HG02981 (cell line): Measurements from ENCODE around the gene SGIP1.
"Not testable (repeated sequence)": the region's sequence is repeated elsewhere in the genome, so short reads cannot be mapped to it uniquely, and the experiment has no call there.

ENCODE experiments used
- ATAC-seq: cut with Tn5 transposase; IDR thresholded peaks from one replicate; pipeline ENCODE4 v1.9.1; 2021; ENCODE audit warnings: mild to moderate bottlenecking, moderate library complexity; ENCODE audit not compliant: unreplicated experiment

The SGIP1 gene

DNA sequence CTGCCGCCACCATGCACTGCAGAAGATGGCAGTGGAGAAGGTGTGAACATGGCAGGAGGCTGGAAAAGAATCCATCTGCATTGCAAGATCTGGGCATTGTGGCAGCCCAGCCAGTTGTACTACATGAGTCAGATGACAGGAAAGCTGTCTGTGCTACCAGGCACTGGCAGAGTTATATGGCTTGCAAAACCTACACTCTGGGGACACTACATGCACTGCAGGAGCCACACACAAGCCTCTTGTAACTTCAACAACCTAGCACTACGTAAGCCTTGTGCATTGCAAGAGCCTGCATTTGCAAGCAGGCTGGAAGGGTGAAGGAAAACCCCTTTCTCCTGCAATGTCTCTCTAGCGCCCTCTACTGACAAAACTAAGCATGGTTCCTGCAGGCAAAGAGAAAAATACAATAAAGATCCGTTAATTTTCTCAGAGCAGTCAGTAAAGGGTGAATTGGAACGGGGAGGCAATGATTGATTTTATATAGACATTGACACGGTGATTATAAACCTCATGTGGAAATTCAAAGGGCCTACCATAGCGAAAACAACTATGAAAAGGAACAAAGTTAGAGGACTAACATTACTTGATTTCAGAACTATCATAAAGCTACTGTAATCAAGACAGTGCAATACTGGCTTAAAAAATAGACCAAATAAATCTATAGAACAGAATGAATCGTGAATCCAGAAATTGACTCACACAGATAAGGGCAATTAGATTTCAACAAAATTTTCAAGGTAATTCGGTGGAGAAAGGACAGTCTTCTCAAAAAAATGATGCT, 192.1 kb downstream of the SGIP1 start:
- ATAC-seq: peak; percentile 73

- ATAC-seq: no peak
Observed at GRCh38 chr1:66728021-66728420, 194.1 kb downstream of the SGIP1 start.

DNA sequence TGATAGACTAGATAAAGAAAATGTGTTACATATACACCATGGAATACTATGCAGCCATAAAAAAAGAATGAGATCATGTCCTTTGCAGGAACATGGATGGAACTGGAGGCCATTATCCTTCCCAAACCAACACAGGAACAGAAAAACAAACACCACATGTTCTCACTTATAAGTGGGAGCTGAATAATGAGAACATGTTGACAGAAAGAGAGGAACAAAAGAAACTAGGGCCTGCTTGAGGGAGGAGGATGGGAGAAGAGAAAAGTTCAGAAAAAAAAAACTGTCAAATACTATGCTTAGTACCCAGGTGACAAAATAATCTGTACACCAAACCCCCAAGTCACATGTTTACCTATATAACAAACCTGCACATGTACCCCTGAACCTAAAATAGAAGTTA, 194.8 kb downstream of the SGIP1 start:
- not testable (repeated sequence) for ATAC-seq

DNA sequence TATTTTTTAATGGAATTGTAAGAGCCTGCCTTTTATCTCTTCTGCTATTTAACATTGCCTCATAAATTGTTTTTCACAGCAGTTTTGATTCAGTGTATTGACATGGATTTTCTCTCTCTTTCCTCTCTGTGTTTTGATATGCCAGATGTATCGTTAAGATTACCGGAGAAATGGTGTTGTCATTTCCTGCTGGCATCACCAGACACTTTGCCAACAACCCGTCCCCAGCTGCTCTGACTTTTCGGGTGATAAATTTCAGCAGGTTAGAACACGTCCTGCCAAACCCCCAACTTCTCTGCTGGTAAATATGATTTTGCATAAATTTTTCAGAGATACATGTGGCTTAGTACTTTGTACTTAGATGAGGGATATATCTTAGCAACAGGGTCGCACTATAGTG, 195.2 kb downstream of the SGIP1 start:
- no peak for ATAC-seq

GRCh38 chr1:66729523-66729922, 195.6 kb downstream of the SGIP1 start:
- no peak for ATAC-seq

DNA sequence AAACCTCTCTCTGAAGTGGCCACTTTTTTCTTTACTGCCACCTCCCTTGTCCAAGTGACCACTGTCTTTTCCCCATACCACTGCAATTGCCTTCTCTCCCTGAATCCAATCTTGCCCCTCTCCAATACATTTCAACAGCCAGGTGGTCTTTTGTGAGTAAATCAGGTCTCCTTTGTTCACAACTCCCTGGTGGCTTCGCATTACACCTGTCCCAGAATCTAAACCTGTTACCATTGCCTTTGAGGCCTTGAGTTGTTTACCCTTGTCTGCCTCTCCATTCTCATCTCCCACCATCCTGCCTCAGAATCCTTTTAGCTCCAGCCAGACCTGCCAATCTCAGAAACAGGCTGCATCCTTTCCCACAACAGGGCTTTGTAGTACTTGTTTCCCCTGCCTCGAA, 196.5 kb downstream of the SGIP1 start:
- no peak for ATAC-seq

DNA sequence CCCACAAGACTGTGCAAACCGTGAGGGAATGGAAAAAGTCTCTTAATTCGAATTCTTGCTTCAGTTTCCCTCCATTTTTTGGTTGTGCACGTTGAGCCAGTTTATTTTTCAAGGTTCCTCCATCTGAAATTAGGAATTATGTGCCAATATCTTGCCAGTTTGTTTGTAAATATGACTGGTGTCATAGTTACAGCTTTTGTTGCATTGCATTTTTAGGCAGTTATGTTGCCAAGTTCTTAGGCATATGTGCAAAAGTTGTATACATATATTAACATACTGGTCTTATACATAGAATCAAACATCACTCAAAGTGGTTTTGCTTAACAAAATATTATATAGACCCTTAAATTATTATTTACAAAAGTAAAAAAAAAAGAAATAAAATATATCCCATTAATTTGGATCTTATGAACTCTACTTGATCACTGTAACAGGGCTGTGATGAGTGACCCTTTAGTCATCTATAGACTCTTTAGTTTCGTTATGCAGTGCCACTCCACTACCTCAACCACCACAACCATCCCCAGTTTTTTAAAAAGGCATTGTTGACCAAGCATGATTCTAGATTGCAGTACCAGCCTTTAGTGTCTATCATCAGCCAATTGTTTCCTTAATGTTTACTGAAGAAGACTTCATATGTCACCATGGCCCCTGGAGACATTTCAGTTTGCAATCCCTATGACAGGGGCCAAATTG, 197.4 kb downstream of the SGIP1 start:
- ATAC-seq: peak; percentile 70

- ATAC-seq: no peak
Observed at GRCh38 chr1:66732407-66733166, 198.6 kb downstream of the SGIP1 start.

DNA sequence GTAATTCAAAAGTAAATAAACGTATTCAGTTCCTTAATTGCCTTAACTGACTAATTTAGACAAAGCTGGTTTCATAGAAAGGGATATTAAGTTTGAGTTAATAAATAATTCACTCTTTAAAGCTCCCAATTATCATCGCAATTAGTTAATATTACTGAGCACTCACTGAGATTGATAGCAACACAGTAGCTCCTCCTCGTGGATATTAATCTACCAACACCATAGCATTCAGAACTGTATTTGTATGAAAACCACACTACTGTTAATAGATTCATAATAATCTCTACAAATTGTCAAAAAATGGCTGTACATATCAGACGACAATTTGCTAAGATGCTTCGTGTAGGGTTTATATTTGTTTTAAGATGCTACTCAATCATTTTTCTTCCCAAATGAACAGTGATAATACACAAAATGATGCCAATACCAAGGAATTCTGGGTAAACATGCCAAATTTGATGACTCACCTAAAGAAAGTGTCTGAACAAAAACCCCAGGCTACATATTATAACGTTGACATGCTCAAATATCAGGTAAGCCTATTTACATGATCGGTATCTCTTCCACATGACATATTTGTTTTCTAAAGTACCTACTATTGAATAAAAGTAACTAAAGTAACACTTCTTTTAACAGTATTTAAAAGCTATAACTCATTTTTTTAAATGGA, 199.5 kb downstream of the SGIP1 start:
- ATAC-seq: no peak

DNA sequence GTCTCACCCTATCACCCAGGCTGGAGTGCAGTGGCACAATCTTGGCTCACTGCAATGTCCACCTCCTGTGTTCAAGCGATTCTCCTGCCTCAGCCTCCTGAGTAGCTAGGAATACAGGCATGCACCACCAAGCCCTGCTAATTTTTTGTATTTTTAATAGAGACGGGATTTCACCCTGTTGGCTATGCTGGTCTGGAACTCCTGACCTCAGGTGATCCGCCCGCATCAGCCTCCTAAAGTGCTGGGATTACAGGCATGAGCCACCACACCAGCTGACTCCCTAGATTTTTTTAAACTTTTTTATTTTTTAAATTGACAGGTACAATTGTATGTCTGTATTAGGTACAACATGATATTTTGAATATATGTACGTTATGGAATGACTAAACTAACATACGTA, 200.6 kb downstream of the SGIP1 start:
- ATAC-seq: not testable (repeated sequence)

DNA sequence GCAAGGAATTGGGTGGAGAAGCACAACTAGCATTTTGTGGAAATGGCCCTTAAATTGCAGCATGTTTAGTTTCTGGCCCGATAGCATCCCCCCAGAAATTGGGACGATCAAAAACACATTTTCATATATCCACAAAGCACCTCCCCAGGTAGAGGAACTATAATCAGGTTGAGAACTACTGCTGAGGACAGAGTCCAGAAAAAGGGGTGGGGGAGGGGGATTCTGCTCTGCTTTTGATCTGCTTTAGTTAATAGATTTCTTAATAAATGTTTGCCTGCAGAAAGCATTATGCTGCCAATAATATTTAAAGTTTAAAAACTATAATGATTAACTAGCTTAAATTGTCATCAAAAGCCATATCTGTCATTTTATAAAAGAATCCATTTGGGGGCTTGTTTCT, 203.9 kb downstream of the SGIP1 start:
- ATAC-seq: no peak

- ATAC-seq: peak; percentile 51
Observed at GRCh38 chr1:66739401-66740157, 205.6 kb downstream of the SGIP1 start.

GRCh38 chr1:66745451-66745850, 211.5 kb downstream of the SGIP1 start:
- ATAC-seq: no peak

- ATAC-seq: no peak
Observed at GRCh38 chr1:66747501-66747900, 213.5 kb downstream of the SGIP1 start.

- no peak for ATAC-seq
Observed at GRCh38 chr1:66750577-66750976, 216.6 kb downstream of the SGIP1 start.

GRCh38 chr1:66751160-66751559, 217.2 kb downstream of the SGIP1 start:
- no peak for ATAC-seq

GRCh38 chr1:66752000-66752592, 218.1 kb downstream of the SGIP1 start, which contains the start of gene DYNLT5:
Gene DYNLT5 (plus strand): TSS chr1:66752459. CDS start chr1:66754659, 2,200 bp downstream.
- no peak for ATAC-seq

DNA sequence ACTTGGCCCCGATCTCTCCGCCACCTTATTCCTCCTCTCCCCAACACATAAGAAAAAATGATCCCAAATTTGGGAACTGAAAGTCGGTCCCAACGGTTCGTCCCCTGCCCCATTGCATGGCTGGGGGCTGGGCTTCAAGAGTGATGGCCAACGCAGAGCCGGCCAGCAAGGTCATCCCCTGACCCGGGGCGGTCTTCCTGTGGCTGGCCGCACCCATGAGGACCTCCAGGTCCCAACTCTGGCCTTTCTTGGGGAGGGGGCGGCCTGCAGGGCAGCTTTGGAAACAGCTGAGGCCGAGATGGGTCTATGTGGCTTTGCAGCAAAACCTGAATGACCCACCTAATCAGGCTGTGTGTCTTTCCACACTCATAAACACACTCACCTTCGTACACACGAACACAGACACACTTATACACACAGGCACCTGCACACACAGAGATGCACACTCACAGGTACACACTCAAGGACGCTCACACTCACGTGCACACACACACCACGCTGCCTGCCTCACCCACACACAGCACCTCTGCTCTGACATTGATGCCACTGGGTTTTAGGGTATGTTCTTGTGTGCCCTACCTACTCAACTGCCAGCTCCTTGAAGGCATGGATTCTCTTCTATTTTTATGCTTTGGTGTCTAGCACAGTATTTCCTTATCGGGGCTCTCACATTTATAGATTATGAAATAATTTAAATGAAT, 218.9 kb downstream of the SGIP1 start:
- ATAC-seq: no peak

DNA sequence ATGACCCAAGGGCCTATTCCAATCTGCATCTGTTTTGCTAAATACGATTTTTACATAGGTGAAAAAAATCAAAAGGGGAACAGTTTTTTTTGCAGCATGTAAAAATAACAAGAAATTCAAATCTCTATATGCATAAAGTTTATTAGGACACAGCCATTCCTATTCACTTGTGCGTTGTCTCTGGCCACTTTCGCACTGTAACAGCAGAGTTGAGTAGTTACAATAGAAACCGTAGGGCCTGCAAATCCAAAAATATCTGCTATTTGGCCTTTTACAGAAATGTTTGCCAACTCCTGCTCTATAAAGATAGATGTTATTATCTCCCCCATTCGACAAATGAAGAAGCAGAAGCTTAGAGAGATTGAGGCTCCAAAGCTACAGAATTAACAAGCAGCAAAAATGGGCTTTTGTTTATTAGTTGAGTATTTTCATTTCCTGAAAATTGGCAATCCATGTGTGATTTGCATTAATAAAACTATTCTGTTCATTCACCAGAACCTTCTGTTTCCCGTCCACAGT, 223.8 kb downstream of the SGIP1 start:
- no peak for ATAC-seq
